Upper lobe of left lung (tissue), 4 donors: ENCODE data around the gene LRCH1.

Experiments used
- POLR2A ChIP-seq, 4 donors: fragments of 450-650 bp; IDR thresholded peaks; one replicate each; pipeline ENCODE4 v1.5.1; 2016 to 2017; ENCODE audit warnings: antibody characterized with exemption in 4 of 4, mild to moderate bottlenecking in 2 of 4
- POLR2AphosphoS5 ChIP-seq, 2 donors: sonication (generic); formaldehyde crosslinking; IDR thresholded peaks; one replicate each; pipeline ENCODE4 v1.5.1; 2017; ENCODE audit warnings: antibody characterized with exemption in 2 of 2
- TF ChIP-seq, protein P1 (sequence below), 6 experiments: fragments of 450-650 bp in 4 of 6; fragments of 200-600 bp in 2 of 6; sonication (generic) in 2 of 6; IDR thresholded peaks; one replicate each; pipeline ENCODE4 v1.5.1; 2016 to 2019; ENCODE audit warnings: antibody characterized with exemption in 6 of 6

DNA sequence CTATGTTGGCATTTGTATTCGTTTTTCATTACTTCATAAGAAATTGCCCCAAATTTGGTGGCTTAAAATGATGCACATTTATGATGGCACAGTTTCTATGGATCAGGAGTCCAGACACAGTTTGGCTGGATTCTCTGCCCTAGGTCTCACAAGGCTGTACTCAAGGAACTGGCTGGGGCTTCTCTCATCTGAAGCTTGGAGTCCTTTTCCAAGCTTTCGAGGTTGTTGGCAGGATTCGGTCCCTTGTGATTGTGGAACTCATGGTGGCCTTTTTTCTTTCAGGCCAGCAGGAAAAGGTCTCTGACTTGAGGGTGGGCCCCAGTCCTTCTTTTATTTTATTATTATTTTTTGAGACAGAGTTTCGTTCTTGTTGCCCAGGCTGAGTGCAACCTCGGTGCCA is 23.8 kb downstream of the LRCH1 start:
- TF ChIP-seq, protein P1, sequence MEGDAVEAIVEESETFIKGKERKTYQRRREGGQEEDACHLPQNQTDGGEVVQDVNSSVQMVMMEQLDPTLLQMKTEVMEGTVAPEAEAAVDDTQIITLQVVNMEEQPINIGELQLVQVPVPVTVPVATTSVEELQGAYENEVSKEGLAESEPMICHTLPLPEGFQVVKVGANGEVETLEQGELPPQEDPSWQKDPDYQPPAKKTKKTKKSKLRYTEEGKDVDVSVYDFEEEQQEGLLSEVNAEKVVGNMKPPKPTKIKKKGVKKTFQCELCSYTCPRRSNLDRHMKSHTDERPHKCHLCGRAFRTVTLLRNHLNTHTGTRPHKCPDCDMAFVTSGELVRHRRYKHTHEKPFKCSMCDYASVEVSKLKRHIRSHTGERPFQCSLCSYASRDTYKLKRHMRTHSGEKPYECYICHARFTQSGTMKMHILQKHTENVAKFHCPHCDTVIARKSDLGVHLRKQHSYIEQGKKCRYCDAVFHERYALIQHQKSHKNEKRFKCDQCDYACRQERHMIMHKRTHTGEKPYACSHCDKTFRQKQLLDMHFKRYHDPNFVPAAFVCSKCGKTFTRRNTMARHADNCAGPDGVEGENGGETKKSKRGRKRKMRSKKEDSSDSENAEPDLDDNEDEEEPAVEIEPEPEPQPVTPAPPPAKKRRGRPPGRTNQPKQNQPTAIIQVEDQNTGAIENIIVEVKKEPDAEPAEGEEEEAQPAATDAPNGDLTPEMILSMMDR (IDR thresholded peaks at IDR 0.05): no peak
- TF ChIP-seq POLR2A (IDR thresholded peaks at IDR 0.05) (no peak), POLR2AphosphoS5 (IDR thresholded peaks at IDR 0.05) (no peak)
